Measurements from ENCODE around the gene SERPINB13.

The SERPINB13 gene

DNA sequence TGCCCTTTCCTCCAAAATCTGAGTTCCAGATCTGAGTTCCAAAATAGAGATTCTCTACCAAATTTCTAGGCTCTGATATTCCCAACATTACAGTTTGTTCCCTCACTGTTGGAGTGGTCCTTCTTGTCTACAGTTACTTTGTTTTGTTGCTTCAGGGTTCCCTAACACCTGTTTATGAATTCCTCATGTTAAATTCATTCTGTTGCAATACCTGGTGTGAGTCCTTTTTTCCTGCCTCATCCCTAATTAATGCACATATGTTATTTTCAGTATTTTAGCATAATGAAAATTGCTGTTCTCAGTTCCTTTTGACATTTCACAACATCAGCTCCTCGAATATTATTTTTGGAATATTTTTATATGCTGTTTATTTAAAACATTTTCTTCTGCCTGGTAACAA, 16.2 kb downstream of the SERPINB13 start:
- no peak for DNase-seq (ENCODE audit: extremely low read depth, low read depth)
- H3K4me3 ChIP-seq (replicated peaks; ENCODE audit: low read depth, low read length) = no peak overlapping the region
- TF ChIP-seq, protein P1, sequence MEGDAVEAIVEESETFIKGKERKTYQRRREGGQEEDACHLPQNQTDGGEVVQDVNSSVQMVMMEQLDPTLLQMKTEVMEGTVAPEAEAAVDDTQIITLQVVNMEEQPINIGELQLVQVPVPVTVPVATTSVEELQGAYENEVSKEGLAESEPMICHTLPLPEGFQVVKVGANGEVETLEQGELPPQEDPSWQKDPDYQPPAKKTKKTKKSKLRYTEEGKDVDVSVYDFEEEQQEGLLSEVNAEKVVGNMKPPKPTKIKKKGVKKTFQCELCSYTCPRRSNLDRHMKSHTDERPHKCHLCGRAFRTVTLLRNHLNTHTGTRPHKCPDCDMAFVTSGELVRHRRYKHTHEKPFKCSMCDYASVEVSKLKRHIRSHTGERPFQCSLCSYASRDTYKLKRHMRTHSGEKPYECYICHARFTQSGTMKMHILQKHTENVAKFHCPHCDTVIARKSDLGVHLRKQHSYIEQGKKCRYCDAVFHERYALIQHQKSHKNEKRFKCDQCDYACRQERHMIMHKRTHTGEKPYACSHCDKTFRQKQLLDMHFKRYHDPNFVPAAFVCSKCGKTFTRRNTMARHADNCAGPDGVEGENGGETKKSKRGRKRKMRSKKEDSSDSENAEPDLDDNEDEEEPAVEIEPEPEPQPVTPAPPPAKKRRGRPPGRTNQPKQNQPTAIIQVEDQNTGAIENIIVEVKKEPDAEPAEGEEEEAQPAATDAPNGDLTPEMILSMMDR (IDR thresholded peaks at IDR 0.05; ENCODE audit: low read depth, low read length, missing control alignments) = no peak

DNA sequence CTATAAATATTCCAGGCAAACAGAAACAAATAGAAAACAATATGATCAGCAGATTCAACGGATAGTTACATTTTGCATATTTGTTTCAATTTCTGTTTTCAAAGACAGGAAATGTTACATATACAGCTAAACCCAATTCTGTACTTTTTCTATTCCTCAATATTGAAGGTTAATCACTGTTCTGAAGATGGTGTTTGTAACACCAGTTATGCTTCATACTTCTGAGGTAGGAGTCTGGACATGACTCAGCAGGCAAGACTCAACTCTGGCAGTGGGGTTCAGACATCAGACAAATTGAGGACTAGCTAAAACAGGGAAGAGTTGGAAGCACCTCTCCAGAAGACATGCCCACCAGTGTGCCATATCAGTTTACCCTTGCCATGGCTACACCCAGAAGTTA, 16.6 kb downstream of the SERPINB13 start:
- no peak overlapping the region for H3K4me3 ChIP-seq (replicated peaks; ENCODE audit: low read depth, low read length)
- no peak for DNase-seq (ENCODE audit: extremely low read depth, low read depth)
- TF ChIP-seq, protein P1 (IDR thresholded peaks at IDR 0.05; ENCODE audit: low read depth, low read length, missing control alignments) = no peak

DNA sequence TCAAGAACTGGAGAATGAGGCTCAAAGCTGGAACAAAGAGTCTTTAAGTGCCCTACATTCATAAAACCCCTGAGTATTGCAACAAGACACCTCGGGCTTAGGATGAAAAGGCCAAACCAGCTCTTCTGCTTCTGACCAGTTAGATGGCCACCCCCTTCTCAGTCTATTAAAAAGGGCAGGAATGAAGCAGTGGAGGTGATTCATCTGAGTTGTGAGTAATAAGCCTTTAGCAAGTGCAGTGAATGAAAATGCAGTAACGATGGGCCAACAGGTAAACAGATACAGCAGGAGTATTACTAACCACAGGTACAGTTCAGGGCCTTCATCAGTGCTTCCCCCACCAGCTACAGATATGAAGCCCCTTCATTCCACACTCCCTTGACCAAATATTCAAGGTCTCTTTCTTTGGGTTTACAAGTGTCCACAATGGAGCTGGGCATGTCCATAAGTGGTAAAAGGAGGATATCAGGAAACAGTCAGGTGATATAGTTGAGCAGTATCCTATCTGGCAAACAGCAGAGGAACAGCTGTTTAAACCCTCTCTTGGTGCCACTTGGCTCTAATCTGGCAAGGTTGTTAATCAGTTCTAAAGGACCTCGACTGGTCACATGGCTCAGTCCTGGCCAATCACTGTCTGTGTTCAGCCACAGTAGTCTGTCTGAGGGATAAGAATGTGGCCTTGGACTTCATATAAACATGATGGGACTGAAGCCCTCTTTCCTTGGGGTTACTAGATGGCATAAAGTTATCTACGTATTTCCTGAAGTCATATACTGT, 17.8 kb downstream of the SERPINB13 start:
- peak; percentile 15 for DNase-seq (ENCODE audit: extremely low read depth, low read depth)
- TF ChIP-seq, protein P1 (IDR thresholded peaks at IDR 0.05; ENCODE audit: low read depth, low read length, missing control alignments) = no peak
- H3K4me3 ChIP-seq (replicated peaks; ENCODE audit: low read depth, low read length) = no peak overlapping the region

- DNase-seq (ENCODE audit: extremely low read depth, low read depth) = no peak
- TF ChIP-seq, protein P1 (IDR thresholded peaks at IDR 0.05; ENCODE audit: low read depth, low read length, missing control alignments) = no peak
- H3K4me3 ChIP-seq (replicated peaks; ENCODE audit: low read depth, low read length) = no peak overlapping the region
These were observed 19.4 kb downstream of the SERPINB13 start for GRCh38 chr18:63606526-63606925.

DNA sequence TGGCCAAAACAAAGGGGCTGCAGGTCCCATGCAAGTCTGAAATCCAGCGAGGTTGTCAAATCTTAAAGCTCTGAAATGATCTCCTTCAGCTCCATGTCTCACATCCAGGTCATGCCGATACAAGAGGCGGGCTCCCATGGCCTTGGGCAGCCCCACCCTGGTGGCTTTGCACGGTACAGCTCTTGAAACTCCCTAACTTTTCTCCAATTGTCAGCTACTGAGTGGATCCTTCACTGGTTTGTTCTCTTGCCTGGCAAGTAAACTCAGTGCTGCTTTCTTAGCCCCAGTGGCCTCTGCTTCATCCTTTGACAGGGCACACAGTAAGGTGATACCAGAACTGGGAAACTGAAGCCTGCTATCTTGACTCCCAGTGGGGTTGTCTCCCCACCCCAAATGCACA, 26.3 kb downstream of the SERPINB13 start:
- no peak for DNase-seq (ENCODE audit: extremely low read depth, low read depth)
- H3K4me3 ChIP-seq (replicated peaks; ENCODE audit: low read depth, low read length) = no peak overlapping the region
- TF ChIP-seq, protein P1 (IDR thresholded peaks at IDR 0.05; ENCODE audit: low read depth, low read length, missing control alignments) = no peak

GRCh38 chr18:63617049-63617914, 30.1 kb downstream of the SERPINB13 start:
- TF ChIP-seq, protein P1 (IDR thresholded peaks at IDR 0.05; ENCODE audit: low read depth, low read length, missing control alignments) = no peak
- no peak for DNase-seq (ENCODE audit: extremely low read depth, low read depth)
- H3K4me3 ChIP-seq (replicated peaks; ENCODE audit: low read depth, low read length) = no peak overlapping the region

Data from HFF-Myc (cell line).